Testis (tissue), 3 donors: ENCODE results near the gene CYB561A3. TPM values are rescaled to one million over a fixed set of nuclear protein-coding genes. Genes with fewer than 3 reads are reported as not detected.

Experiments
- DNase-seq: peaks from one replicate; pipeline ENCODE4 v3.0.0-alpha.2; 2019
- H3K27ac ChIP-seq, 2 donors: fragments of 200-600 bp; sonication (generic); one replicate each; pipeline ENCODE4 v1.5.1; 2019
- H3K27me3 ChIP-seq: fragments of 200-600 bp; sonication (generic); one replicate; pipeline ENCODE4 v1.5.1; 2019
- H3K36me3 ChIP-seq: fragments of 200-600 bp; sonication (generic); one replicate; pipeline ENCODE4 v1.5.1; 2017; ENCODE audit warnings: low read depth; ENCODE audit errors: missing control alignments
- H3K4me1 ChIP-seq: fragments of 200-600 bp; sonication (generic); one replicate; pipeline ENCODE4 v1.5.1; 2019
- H3K4me3 ChIP-seq, 2 donors: fragments of 200-600 bp; sonication (generic); one replicate each; pipeline ENCODE4 v1.5.1; 2017 to 2019
- H3K9me3 ChIP-seq: fragments of 200-600 bp; sonication (generic); one replicate; pipeline ENCODE4 v1.5.1; 2017
- CTCF ChIP-seq, 3 experiments: fragments of 450-650 bp in 2 of 3; fragments of 200-600 bp in 1 of 3; sonication (generic) in 1 of 3; IDR thresholded peaks; one replicate each; pipeline ENCODE4 v1.5.1; 2016 to 2019; ENCODE audit warnings: antibody characterized with exemption in 3 of 3, mild to moderate bottlenecking in 2 of 3, moderate library complexity in 1 of 3
- POLR2A ChIP-seq: fragments of 450-650 bp; IDR thresholded peaks from one replicate; pipeline ENCODE4 v1.6.1; 2017; ENCODE audit warnings: antibody characterized with exemption, mild to moderate bottlenecking, moderate library complexity
- WGBS, 2 donors: methylation state at CpG; one replicate each; pipeline ENCODE4 v1.1.5; 2018; 5-methylcytosine and 5-hydroxymethylcytosine counted together
- intact Hi-C: fragments of 100-400 bp; cut with DNase I; formaldehyde crosslinking; loops from one replicate; pipeline ENCODE4 v1.15.1; 2023; ENCODE audit warnings: low total_unique reads
- polyA plus RNA-seq: library from polyadenylated mRNA; stranded (reverse); fragments of 350-450 nt; fragmentation: Illumina TruSeq; extraction: RNeasy Lipid Tissue Mini Kit (QIAGEN cat#74804); gene quantifications from one replicate; pipeline ENCODE4 v1.2.3, GENCODE V29; 2014; ENCODE audit warnings: low read depth, low replicate concordance; ENCODE audit not compliant: insufficient read depth
- total RNA-seq, 2 donors: library from RNA; depleted of rRNA; stranded (reverse); fragments of >200 nt; gene quantifications; one replicate each; pipeline ENCODE4 v1.2.3, GENCODE V29; 2016

CYB561A3 gene
- total and polyA plus RNA-seq, 3 donors from 2014 or later = 39.8 to 55.8 (median 41.7) TPM

GRCh38 chr11:61347916-61348461 lies 13.7 kb downstream of the CYB561A3 start:
- peaks cover 22% of the 10 kb centered on the region for H3K4me1 ChIP-seq
- no peaks in the 10 kb centered on the region for H3K9me3 ChIP-seq
- H3K27me3 ChIP-seq = no peaks in the 10 kb centered on the region
- intact Hi-C loops = no loop called here
- no peak overlapping the region for H3K27ac ChIP-seq
- no peaks in the 10 kb centered on the region for H3K36me3 ChIP-seq
- TF ChIP-seq POLR2A = no peak
- no peak for TF ChIP-seq CTCF (IDR thresholded peaks at IDR 0.05)
- DNase-seq = no peak
- H3K4me3 ChIP-seq = no peak overlapping the region
- WGBS, 2 donors = 69 to 84% methylated on average over 7 to 11 of the region's 11 CpGs

- TF ChIP-seq POLR2A = no peak
- no peak for TF ChIP-seq CTCF (IDR thresholded peaks at IDR 0.05)
- DNase-seq = peak; percentile 48
- Histone ChIP-seq H3K27ac (peak overlapping the region; percentile 2 to 68), H3K36me3 (no peaks in the 10 kb centered on the region), H3K4me1 (peaks cover 22% of the 10 kb centered on the region), H3K9me3 (no peaks in the 10 kb centered on the region), H3K27me3 (no peaks in the 10 kb centered on the region), H3K4me3 (no peak overlapping the region)
- intact Hi-C loops = no loop called here
- 57 to 60% methylated on average over 1 to 14 of the region's 14 CpGs for WGBS, 2 donors
Observed at GRCh38 chr11:61345954-61346843, 15.5 kb downstream of the CYB561A3 start.

GRCh38 chr11:61345170-61345610 lies 16.5 kb downstream of the CYB561A3 start:
- H3K27ac ChIP-seq = peak overlapping the region; percentile 2 to 68
- WGBS, 2 donors = 60 to 77% methylated on average over 4 of the region's 4 CpGs
- intact Hi-C loops = no loop called here
- peaks cover 22% of the 10 kb centered on the region for H3K4me1 ChIP-seq
- H3K36me3 ChIP-seq = no peaks in the 10 kb centered on the region
- no peak overlapping the region for H3K4me3 ChIP-seq
- H3K9me3 ChIP-seq = no peaks in the 10 kb centered on the region
- no peak for TF ChIP-seq CTCF (IDR thresholded peaks at IDR 0.05)
- TF ChIP-seq POLR2A = no peak
- peak; percentile 51 for DNase-seq
- H3K27me3 ChIP-seq = no peaks in the 10 kb centered on the region

- no peaks in the 10 kb centered on the region for H3K9me3 ChIP-seq
- intact Hi-C loops = no loop called here
- no peak for DNase-seq
- H3K36me3 ChIP-seq = no peaks in the 10 kb centered on the region
- H3K4me1 ChIP-seq = peaks cover 22% of the 10 kb centered on the region
- no peaks in the 10 kb centered on the region for H3K27me3 ChIP-seq
- TF ChIP-seq POLR2A (no peak), CTCF (IDR thresholded peaks at IDR 0.05) (no peak)
- H3K4me3 ChIP-seq = no peak overlapping the region
- H3K27ac ChIP-seq = no peak overlapping the region
- WGBS, 2 donors = 88 to 93% methylated on average over 25 to 29 of the region's 29 CpGs
Observed at GRCh38 chr11:61343792-61344745, 17.6 kb downstream of the CYB561A3 start.
